Middle frontal gyrus (tissue), 1 donor: ENCODE results near the gene GPSM1.
A peak's percentile ranks its signal among the peaks of the same experiment; 100 is the strongest.
"Not testable (repeated sequence)": the region's sequence is repeated elsewhere in the genome, so short reads cannot be mapped to it uniquely, and the experiment has no call there.

ENCODE experiments used
- DNase-seq: peaks from one replicate; pipeline ENCODE4 v3.0.0-alpha.2; 2015; ENCODE audit warnings: low spot score; ENCODE audit errors: extremely low spot score

GPSM1 gene

DNA sequence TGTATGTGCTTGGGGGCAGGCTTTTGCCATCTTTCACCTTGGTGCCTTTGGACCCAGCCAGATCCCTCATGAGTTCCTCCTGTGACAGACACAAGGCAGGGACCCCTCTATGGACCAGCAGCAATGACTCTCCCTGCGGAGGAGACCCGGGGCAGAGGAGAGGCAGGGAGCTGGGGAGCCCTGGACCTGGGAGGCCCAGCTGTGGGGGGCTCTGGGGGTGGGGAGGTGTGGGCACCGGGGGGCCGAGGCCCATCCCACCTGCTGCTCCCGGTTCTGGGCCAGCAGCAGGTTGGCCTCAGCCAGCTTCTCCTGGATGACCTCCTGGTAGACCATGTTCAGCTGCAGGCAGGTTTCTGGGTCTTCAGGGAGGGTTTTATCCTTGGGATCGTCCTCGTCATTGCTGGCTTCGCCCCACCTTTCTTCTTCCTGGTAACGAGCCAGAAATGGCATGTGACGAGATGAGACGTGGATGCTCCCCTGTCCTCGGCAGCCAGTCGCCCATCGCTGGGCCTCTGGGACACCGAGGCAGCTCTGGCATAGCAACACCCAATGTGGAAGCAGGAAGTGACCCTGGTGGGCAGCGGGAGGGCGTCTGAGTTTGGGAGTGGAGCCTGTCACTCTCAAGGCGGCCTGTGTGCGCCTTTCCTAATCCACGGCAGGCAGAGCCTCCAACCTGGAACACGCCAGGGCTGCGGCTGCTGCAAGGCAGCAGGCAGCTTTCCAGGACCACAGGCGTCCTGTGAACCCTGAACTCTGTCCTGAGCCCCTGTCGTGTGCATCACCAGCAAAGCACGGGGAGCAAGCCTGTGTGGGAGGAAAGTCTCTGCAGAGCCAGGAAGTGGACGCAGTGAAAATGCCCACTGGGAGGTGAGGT, 68.2 kb downstream of the GPSM1 start:
- DNase-seq, result no peak

GRCh38 chr9:136396219-136396515, 68.8 kb downstream of the GPSM1 start:
- no peak for DNase-seq

GRCh38 chr9:136397643-136398042, 70.3 kb downstream of the GPSM1 start:
- no peak for DNase-seq

DNA sequence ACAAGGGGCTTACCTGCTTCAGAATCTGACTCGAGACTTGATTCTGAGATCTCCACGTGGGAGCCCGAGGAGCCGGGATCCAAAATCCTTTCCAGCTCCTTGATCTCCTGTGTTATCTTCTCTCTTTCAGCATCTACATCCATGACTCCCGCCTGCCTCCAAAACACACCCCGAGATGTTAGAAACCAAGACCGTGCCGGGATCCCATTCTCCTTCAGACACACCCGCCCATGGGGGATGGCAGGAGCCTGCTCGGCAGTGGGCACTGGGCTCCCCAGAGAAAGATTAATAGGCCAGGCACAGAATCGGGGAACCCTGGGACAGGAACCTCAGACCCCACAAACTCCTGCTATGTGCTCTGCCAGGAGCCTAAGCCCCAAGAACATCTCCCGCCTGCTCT, 70.9 kb downstream of the GPSM1 start:
- no peak for DNase-seq

GRCh38 chr9:136399176-136400037, 72.1 kb downstream of the GPSM1 start:
- DNase-seq, result no peak

- peak; percentile 77 for DNase-seq
Measured at GRCh38 chr9:136400038-136400834, 72.9 kb downstream of the GPSM1 start, which contains the start of gene SNAPC4. TSS of gene SNAPC4 (minus strand) at chr9:136400170. CDS start at chr9:136398428, 1,742 bp downstream.

DNA sequence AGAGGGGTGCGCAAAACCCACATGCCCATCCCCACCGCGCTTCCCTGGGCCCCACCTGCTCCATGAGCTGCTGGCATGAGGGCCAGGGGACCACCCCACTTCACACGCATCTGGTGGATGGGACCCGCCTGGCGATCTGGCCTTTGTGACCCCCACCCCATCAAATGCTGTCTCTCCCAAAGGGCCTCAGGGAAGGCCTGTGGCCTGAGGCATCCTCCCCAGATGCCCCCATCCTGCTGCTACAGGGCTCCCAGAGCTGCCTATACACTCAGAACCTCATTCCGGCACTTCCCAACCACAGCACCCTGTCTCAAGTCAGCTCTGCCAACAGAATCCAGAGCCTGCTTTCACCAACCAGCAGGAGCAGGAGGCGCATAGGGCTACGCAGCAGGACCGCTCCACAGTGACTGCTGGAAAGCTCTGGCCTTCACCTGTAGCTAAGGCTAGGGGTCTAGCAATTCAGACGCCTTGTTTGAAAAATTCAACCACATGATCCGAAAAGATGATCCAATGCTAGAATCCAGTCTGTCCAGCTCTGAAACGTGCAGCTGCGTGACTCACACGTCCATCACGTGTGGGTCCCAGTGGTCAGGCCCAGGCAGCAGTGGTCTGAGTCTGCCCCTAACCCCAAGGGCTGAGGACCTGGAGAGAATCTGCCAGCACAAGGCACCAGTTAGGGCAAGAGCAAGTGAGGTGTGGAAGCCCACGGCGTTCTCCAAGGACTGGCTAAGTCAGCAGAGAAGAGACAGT, 74.0 kb downstream of the GPSM1 start:
- DNase-seq, result no peak

- no peak for DNase-seq
Measured at GRCh38 chr9:136402067-136402466, 74.7 kb downstream of the GPSM1 start.

DNA sequence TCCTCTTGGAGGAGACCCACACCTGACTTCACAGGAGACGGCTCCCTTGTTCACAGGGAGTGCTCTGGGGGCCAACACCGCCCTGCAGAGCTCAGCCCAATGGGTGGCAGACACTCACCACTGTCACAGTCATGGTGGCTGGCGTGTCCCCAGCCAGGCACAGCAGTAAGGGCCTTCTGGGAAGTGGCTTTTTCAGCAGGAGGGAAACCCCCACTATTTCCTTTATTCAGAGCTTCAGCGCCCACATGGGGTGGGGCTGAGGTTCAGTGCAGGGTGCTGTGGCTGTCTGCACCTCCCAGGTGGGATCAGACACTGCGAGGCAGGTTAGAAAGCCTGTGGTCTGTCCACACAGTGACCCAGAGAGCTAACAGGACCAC, 76.2 kb downstream of the GPSM1 start:
- DNase-seq, result no peak

- no peak for DNase-seq
Measured at GRCh38 chr9:136403915-136404800, 76.8 kb downstream of the GPSM1 start.

GRCh38 chr9:136404801-136405136, 77.4 kb downstream of the GPSM1 start:
- DNase-seq, result no peak

- DNase-seq, result no peak
Measured at GRCh38 chr9:136405481-136405880, 78.1 kb downstream of the GPSM1 start.

DNA sequence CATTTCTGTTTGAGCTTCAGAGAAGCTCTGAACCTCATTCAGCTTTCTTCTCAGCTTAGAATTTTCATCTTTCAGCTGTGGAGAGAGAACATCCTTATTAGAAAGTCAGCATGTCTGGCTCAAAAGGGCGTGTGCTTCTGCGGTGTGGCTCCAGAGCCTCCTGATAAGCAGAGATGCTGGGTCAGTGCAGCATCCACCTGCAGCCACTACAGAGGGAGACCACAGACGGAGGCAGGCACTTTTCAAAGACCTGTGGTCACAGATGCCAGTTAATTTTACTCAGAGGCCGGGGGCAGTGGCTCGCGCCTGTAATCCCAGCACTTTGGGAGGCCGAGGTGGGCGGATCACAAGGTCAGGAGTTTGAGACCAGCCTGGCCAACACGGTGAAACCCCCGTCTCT, 78.6 kb downstream of the GPSM1 start:
- DNase-seq, result not testable (repeated sequence)

DNA sequence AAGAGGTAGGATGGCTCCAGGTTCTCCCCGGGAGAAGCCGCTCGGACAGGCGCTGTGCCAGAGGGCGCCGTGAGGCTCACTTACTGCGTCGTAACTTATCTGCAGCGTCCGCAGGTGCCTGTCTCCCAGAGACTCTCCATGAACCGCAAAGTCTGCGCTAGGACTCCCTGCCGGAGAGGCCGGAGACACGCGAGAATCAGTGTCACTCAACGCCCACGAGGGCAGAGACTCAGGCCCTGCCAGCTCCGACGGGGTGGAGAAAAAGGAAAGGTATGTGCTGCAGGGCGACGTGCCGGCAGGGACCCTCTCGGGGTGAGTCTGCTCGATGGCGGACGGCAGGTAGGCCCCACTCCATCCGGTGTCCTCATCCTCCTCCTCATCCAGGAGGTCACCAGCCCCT, 79.7 kb downstream of the GPSM1 start:
- not testable (repeated sequence) for DNase-seq

GRCh38 chr9:136407911-136408310, 80.6 kb downstream of the GPSM1 start:
- DNase-seq, result no peak
